ENCODE data around the gene CAPS.

CAPS gene

GRCh38 chr19:5916181-5916708 lies 2.2 kb downstream of the CAPS start:
- H3K9me3 ChIP-seq (ENCODE audit: insufficient read depth, low read length), result no peaks in the 10 kb centered on the region
- no peak overlapping the region for H3K9ac ChIP-seq (ENCODE audit: insufficient read length, low read depth)
- DNase-seq (ENCODE audit: low read depth, low spot score), result no peak
- TF ChIP-seq ZNF274 (IDR thresholded peaks at IDR 0.05; ENCODE audit: low read depth, low read length) (no peak), YY1 (IDR thresholded peaks at IDR 0.05; ENCODE audit: insufficient read depth, insufficient read length) (no peak), SUZ12 (IDR thresholded peaks at IDR 0.05; ENCODE audit: extremely low read depth, insufficient read depth, insufficient read length) (no peak)
- peaks cover 74% of the 10 kb centered on the region for H3K36me3 ChIP-seq (ENCODE audit: insufficient read depth, insufficient read length, low read length)
- no peak overlapping the region for H3K4me3 ChIP-seq (ENCODE audit: insufficient read length, low read depth)
- no peaks in the 10 kb centered on the region for H3K27me3 ChIP-seq (ENCODE audit: insufficient read depth, insufficient read length)
- H3K4me1 ChIP-seq (ENCODE audit: insufficient read depth, insufficient read length), result peaks cover 14% of the 10 kb centered on the region

- Histone ChIP-seq H3K9ac (ENCODE audit: insufficient read length, low read depth) (no peak overlapping the region), H3K4me3 (ENCODE audit: insufficient read length, low read depth) (no peak overlapping the region), H3K9me3 (ENCODE audit: insufficient read depth, low read length) (no peaks in the 10 kb centered on the region), H3K27me3 (ENCODE audit: insufficient read depth, insufficient read length) (no peaks in the 10 kb centered on the region), H3K36me3 (ENCODE audit: insufficient read depth, insufficient read length, low read length) (peaks cover 85% of the 10 kb centered on the region), H3K4me1 (ENCODE audit: insufficient read depth, insufficient read length) (peaks cover 14% of the 10 kb centered on the region)
- DNase-seq (ENCODE audit: low read depth, low spot score), result no peak
- no peak for TF ChIP-seq ZNF274 (IDR thresholded peaks at IDR 0.05; ENCODE audit: low read depth, low read length)
Observed at GRCh38 chr19:5917431-5918107, 3.5 kb downstream of the CAPS start.

GRCh38 chr19:5918463-5919079 lies 4.5 kb downstream of the CAPS start:
- Histone ChIP-seq H3K4me1 (ENCODE audit: insufficient read depth, insufficient read length) (peaks cover 14% of the 10 kb centered on the region), H3K9ac (ENCODE audit: insufficient read length, low read depth) (no peak overlapping the region), H3K27me3 (ENCODE audit: insufficient read depth, insufficient read length) (no peaks in the 10 kb centered on the region), H3K9me3 (ENCODE audit: insufficient read depth, low read length) (no peaks in the 10 kb centered on the region), H3K36me3 (ENCODE audit: insufficient read depth, insufficient read length, low read length) (peaks cover 89% of the 10 kb centered on the region), H3K4me3 (ENCODE audit: insufficient read length, low read depth) (no peak overlapping the region)
- DNase-seq (ENCODE audit: low read depth, low spot score), result no peak
- TF ChIP-seq YY1 (IDR thresholded peaks at IDR 0.05; ENCODE audit: insufficient read depth, insufficient read length) (no peak), ZNF274 (IDR thresholded peaks at IDR 0.05; ENCODE audit: low read depth, low read length) (no peak), SUZ12 (IDR thresholded peaks at IDR 0.05; ENCODE audit: extremely low read depth, insufficient read depth, insufficient read length) (no peak)

- DNase-seq (ENCODE audit: low read depth, low spot score), result no peak
- no peak overlapping the region for H3K9ac ChIP-seq (ENCODE audit: insufficient read length, low read depth)
- no peaks in the 10 kb centered on the region for H3K27me3 ChIP-seq (ENCODE audit: insufficient read depth, insufficient read length)
- H3K4me1 ChIP-seq (ENCODE audit: insufficient read depth, insufficient read length), result no peaks in the 10 kb centered on the region
- no peak overlapping the region for H3K4me3 ChIP-seq (ENCODE audit: insufficient read length, low read depth)
- peaks cover 93% of the 10 kb centered on the region for H3K36me3 ChIP-seq (ENCODE audit: insufficient read depth, insufficient read length, low read length)
- no peak for TF ChIP-seq ZNF274 (IDR thresholded peaks at IDR 0.05; ENCODE audit: low read depth, low read length)
- no peak for TF ChIP-seq SUZ12 (IDR thresholded peaks at IDR 0.05; ENCODE audit: extremely low read depth, insufficient read depth, insufficient read length)
- H3K9me3 ChIP-seq (ENCODE audit: insufficient read depth, low read length), result no peaks in the 10 kb centered on the region
Observed at GRCh38 chr19:5921516-5922160, 7.6 kb downstream of the CAPS start.

GRCh38 chr19:5922161-5922545 lies 8.1 kb downstream of the CAPS start:
- H3K9ac ChIP-seq (ENCODE audit: insufficient read length, low read depth), result no peak overlapping the region
- no peaks in the 10 kb centered on the region for H3K27me3 ChIP-seq (ENCODE audit: insufficient read depth, insufficient read length)
- H3K4me1 ChIP-seq (ENCODE audit: insufficient read depth, insufficient read length), result no peaks in the 10 kb centered on the region
- no peak for TF ChIP-seq ZNF274 (IDR thresholded peaks at IDR 0.05; ENCODE audit: low read depth, low read length)
- TF ChIP-seq SUZ12 (IDR thresholded peaks at IDR 0.05; ENCODE audit: extremely low read depth, insufficient read depth, insufficient read length), result no peak
- TF ChIP-seq YY1 (IDR thresholded peaks at IDR 0.05; ENCODE audit: insufficient read depth, insufficient read length), result no peak
- H3K36me3 ChIP-seq (ENCODE audit: insufficient read depth, insufficient read length, low read length), result peaks cover 93% of the 10 kb centered on the region
- H3K9me3 ChIP-seq (ENCODE audit: insufficient read depth, low read length), result no peaks in the 10 kb centered on the region
- no peak overlapping the region for H3K4me3 ChIP-seq (ENCODE audit: insufficient read length, low read depth)
- DNase-seq (ENCODE audit: low read depth, low spot score), result no peak

- peaks cover 94% of the 10 kb centered on the region for H3K36me3 ChIP-seq (ENCODE audit: insufficient read depth, insufficient read length, low read length)
- no peaks in the 10 kb centered on the region for H3K9me3 ChIP-seq (ENCODE audit: insufficient read depth, low read length)
- no peak for TF ChIP-seq SUZ12 (IDR thresholded peaks at IDR 0.05; ENCODE audit: extremely low read depth, insufficient read depth, insufficient read length)
- no peak for TF ChIP-seq YY1 (IDR thresholded peaks at IDR 0.05; ENCODE audit: insufficient read depth, insufficient read length)
- no peak for TF ChIP-seq ZNF274 (IDR thresholded peaks at IDR 0.05; ENCODE audit: low read depth, low read length)
- H3K4me1 ChIP-seq (ENCODE audit: insufficient read depth, insufficient read length), result no peaks in the 10 kb centered on the region
- no peaks in the 10 kb centered on the region for H3K27me3 ChIP-seq (ENCODE audit: insufficient read depth, insufficient read length)
- no peak overlapping the region for H3K9ac ChIP-seq (ENCODE audit: insufficient read length, low read depth)
- H3K4me3 ChIP-seq (ENCODE audit: insufficient read length, low read depth), result no peak overlapping the region
- no peak for DNase-seq (ENCODE audit: low read depth, low spot score)
Observed at GRCh38 chr19:5923356-5923755, 9.3 kb downstream of the CAPS start.

GRCh38 chr19:5925830-5926427 lies 11.9 kb downstream of the CAPS start:
- no peaks in the 10 kb centered on the region for H3K27me3 ChIP-seq (ENCODE audit: insufficient read depth, insufficient read length)
- H3K36me3 ChIP-seq (ENCODE audit: insufficient read depth, insufficient read length, low read length), result peaks cover 97% of the 10 kb centered on the region
- peaks cover 6% of the 10 kb centered on the region for H3K4me1 ChIP-seq (ENCODE audit: insufficient read depth, insufficient read length)
- no peak overlapping the region for H3K4me3 ChIP-seq (ENCODE audit: insufficient read length, low read depth)
- H3K9me3 ChIP-seq (ENCODE audit: insufficient read depth, low read length), result no peaks in the 10 kb centered on the region
- H3K9ac ChIP-seq (ENCODE audit: insufficient read length, low read depth), result no peak overlapping the region
- no peak for DNase-seq (ENCODE audit: low read depth, low spot score)
- TF ChIP-seq SUZ12 (IDR thresholded peaks at IDR 0.05; ENCODE audit: extremely low read depth, insufficient read depth, insufficient read length) (no peak), YY1 (IDR thresholded peaks at IDR 0.05; ENCODE audit: insufficient read depth, insufficient read length) (no peak), ZNF274 (IDR thresholded peaks at IDR 0.05; ENCODE audit: low read depth, low read length) (no peak)

Measured in NT2/D1 (cell line).